GM20431 (cell line): ENCODE measurements around the gene RETN.

ENCODE experiments used
- in situ Hi-C: fragments of 300-500 bp; cut with MseI, MboI; formaldehyde crosslinking; loops from one replicate; pipeline ENCODE4 v1.15.0; 2020; ENCODE audit warnings: low sequenced_read_pairs; ENCODE audit not compliant: unreplicated experiment

RETN gene

GRCh38 chr19:7680606-7681339, 11.9 kb downstream of the RETN start, which contains the start of gene TRAPPC5:
Gene TRAPPC5, plus strand, starts transcription at chr19:7680833. Its CDS starts 1,421 bp downstream, at chr19:7682254.
- in situ Hi-C loops: no loop called here

GRCh38 chr19:7681340-7682174, 12.7 kb downstream of the RETN start:
- in situ Hi-C loops: no loop called here

GRCh38 chr19:7682175-7682855, 13.5 kb downstream of the RETN start:
- in situ Hi-C loops: no loop called here

- in situ Hi-C loops: no loop called here
Measured at GRCh38 chr19:7685546-7686445, 16.9 kb downstream of the RETN start.

GRCh38 chr19:7687177-7687576, 18.3 kb downstream of the RETN start:
- in situ Hi-C loops: no loop called here

- in situ Hi-C loops: no loop called here
Measured at GRCh38 chr19:7689165-7689564, 20.3 kb downstream of the RETN start.

GRCh38 chr19:7690779-7691258, 22.0 kb downstream of the RETN start:
- in situ Hi-C loops: no loop called here

- in situ Hi-C loops: no loop called here
Measured at GRCh38 chr19:7691497-7691896, 22.6 kb downstream of the RETN start.

GRCh38 chr19:7692417-7693088, 23.7 kb downstream of the RETN start:
- in situ Hi-C loops: no loop called here

- in situ Hi-C loops: no loop called here
Measured at GRCh38 chr19:7694499-7694898, 25.6 kb downstream of the RETN start.

- in situ Hi-C loops: no loop called here
Measured at GRCh38 chr19:7697721-7698287, 29.0 kb downstream of the RETN start.

- in situ Hi-C loops: no loop called here
Measured at GRCh38 chr19:7698583-7698982, 29.7 kb downstream of the RETN start.

- in situ Hi-C loops: no loop called here
Measured at GRCh38 chr19:7699003-7699402, 30.2 kb downstream of the RETN start.

- in situ Hi-C loops: no loop called here
Measured at GRCh38 chr19:7699417-7700401, 30.9 kb downstream of the RETN start.

- in situ Hi-C loops: no loop called here
Measured at GRCh38 chr19:7701049-7701653, 32.3 kb downstream of the RETN start.

- in situ Hi-C loops: no loop called here
Measured at GRCh38 chr19:7701654-7702457, 33.0 kb downstream of the RETN start, which contains the start of gene FCER2. Gene FCER2, minus strand, starts transcription at chr19:7702131. Its CDS starts 2,371 bp downstream, at chr19:7699760.
